Testis (tissue), 2 donors: ENCODE results near the gene PDE4B.

ENCODE experiments used
- POLR2A ChIP-seq: fragments of 450-650 bp; IDR thresholded peaks from one replicate; pipeline ENCODE4 v1.6.1; 2017; ENCODE audit warnings: antibody characterized with exemption, mild to moderate bottlenecking, moderate library complexity
- TF ChIP-seq, protein P1 (sequence below), 3 experiments: fragments of 450-650 bp in 2 of 3; fragments of 200-600 bp in 1 of 3; sonication (generic) in 1 of 3; IDR thresholded peaks; one replicate each; pipeline ENCODE4 v1.5.1; 2016 to 2019; ENCODE audit warnings: antibody characterized with exemption in 3 of 3, mild to moderate bottlenecking in 2 of 3, moderate library complexity in 1 of 3

DNA sequence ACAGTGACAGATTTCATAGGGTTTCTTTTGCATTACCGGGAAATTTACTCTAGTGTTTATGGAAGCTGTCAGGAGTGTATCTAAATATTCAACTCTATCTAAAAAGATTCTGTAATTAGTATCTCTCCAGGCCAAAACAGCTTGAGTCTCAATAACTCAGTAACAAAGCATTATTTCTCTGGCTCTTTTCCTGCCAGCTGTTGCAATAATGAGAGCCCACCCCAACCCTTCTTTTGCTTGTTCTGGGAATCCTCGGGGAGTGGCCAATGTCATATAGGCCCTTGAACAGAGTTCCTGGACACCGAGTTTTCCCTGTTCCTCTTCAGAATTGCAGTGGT lies 621.1 kb downstream of the PDE4B start:
- TF ChIP-seq, protein P1, sequence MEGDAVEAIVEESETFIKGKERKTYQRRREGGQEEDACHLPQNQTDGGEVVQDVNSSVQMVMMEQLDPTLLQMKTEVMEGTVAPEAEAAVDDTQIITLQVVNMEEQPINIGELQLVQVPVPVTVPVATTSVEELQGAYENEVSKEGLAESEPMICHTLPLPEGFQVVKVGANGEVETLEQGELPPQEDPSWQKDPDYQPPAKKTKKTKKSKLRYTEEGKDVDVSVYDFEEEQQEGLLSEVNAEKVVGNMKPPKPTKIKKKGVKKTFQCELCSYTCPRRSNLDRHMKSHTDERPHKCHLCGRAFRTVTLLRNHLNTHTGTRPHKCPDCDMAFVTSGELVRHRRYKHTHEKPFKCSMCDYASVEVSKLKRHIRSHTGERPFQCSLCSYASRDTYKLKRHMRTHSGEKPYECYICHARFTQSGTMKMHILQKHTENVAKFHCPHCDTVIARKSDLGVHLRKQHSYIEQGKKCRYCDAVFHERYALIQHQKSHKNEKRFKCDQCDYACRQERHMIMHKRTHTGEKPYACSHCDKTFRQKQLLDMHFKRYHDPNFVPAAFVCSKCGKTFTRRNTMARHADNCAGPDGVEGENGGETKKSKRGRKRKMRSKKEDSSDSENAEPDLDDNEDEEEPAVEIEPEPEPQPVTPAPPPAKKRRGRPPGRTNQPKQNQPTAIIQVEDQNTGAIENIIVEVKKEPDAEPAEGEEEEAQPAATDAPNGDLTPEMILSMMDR (IDR thresholded peaks at IDR 0.05) = no peak
- TF ChIP-seq POLR2A = no peak
